SK-N-MC (cell line): ENCODE data around the gene RLN1.

Experiments
- DNase-seq: peaks from one replicate; pipeline ENCODE4 v3.0.0-alpha.2; 2011; ENCODE audit warnings: low read depth, low spot score
- H3K27ac ChIP-seq: fragments of 200-600 bp; sonication (generic); 2 replicates; pipeline ENCODE4 v1.5.1; 2016; ENCODE audit warnings: mixed run types
- H3K36me3 ChIP-seq: fragments of 200-600 bp; sonication (generic); 2 replicates; pipeline ENCODE4 v1.6.1; 2017; ENCODE audit warnings: antibody characterized with exemption, low read length, mixed read lengths; ENCODE audit not compliant: insufficient read depth
- H3K4me3 ChIP-seq: fragments of 200-600 bp; sonication (generic); 2 replicates; pipeline ENCODE4 v1.5.1; 2016
- H3K9ac ChIP-seq: fragments of 200-600 bp; sonication (generic); 2 replicates; pipeline ENCODE4 v1.8.0; 2017; ENCODE audit warnings: mixed run types, mixed read lengths; ENCODE audit not compliant: insufficient read length
- H3K9me3 ChIP-seq: fragments of 200-600 bp; sonication (generic); 2 replicates; pipeline ENCODE4 v1.6.1; 2017; ENCODE audit warnings: low read depth, mild to moderate bottlenecking, antibody characterized with exemption, low read length, moderate library complexity, mixed read lengths
- EZH2 ChIP-seq: fragments of 200-600 bp; sonication (generic); IDR thresholded peaks from one replicate; pipeline ENCODE4 v1.6.1; 2017; ENCODE audit warnings: antibody characterized with exemption
- FOXP2 ChIP-seq: optimal IDR thresholded peaks from 2 replicates; pipeline ENCODE3; 2011; ENCODE audit warnings: mild to moderate bottlenecking, moderate library complexity; ENCODE audit not compliant: insufficient read depth; ENCODE audit errors: extremely low read length, control extremely low read depth
- POLR2AphosphoS5 ChIP-seq: IDR thresholded peaks from 2 replicates; pipeline ENCODE4 v1.6.1; 2012; ENCODE audit warnings: mild to moderate bottlenecking, low read depth, low read length, borderline replicate concordance

The RLN1 gene

GRCh38 chr9:5301544-5301943, 38.1 kb downstream of the RLN1 start:
- no peak for DNase-seq

GRCh38 chr9:5292141-5292540, 47.5 kb downstream of the RLN1 start:
- no peak for DNase-seq
- Histone ChIP-seq H3K9ac (no peak overlapping the region), H3K9me3 (no peaks in the 10 kb centered on the region), H3K36me3 (no peaks in the 10 kb centered on the region), H3K4me3 (no peak overlapping the region), H3K27ac (no peak overlapping the region)
- TF ChIP-seq FOXP2, result no peak
- no peak for TF ChIP-seq EZH2
- no peak for TF ChIP-seq POLR2AphosphoS5

More at GRCh38 chr9:5301544-5301943, 38.1 kb downstream of the RLN1 start:
- Histone ChIP-seq H3K9ac (no peak overlapping the region), H3K27ac (no peak overlapping the region), H3K36me3 (no peaks in the 10 kb centered on the region), H3K4me3 (no peak overlapping the region), H3K9me3 (no peaks in the 10 kb centered on the region)
- no peak for TF ChIP-seq FOXP2
- TF ChIP-seq EZH2, result no peak
- TF ChIP-seq POLR2AphosphoS5, result no peak

- H3K27ac ChIP-seq, result no peak overlapping the region
- no peak for DNase-seq
- TF ChIP-seq FOXP2 (no peak), POLR2AphosphoS5 (no peak), EZH2 (no peak)
Measured at GRCh38 chr9:5288591-5288990, 51.1 kb downstream of the RLN1 start.

GRCh38 chr9:5286262-5286661, 53.4 kb downstream of the RLN1 start:
- H3K9me3 ChIP-seq, result no peaks in the 10 kb centered on the region
- no peaks in the 10 kb centered on the region for H3K36me3 ChIP-seq
- TF ChIP-seq POLR2AphosphoS5, result no peak
- no peak for TF ChIP-seq EZH2
- TF ChIP-seq FOXP2, result no peak
- H3K27ac ChIP-seq, result no peak overlapping the region
- no peak for DNase-seq
- H3K9ac ChIP-seq, result no peak overlapping the region
- no peak overlapping the region for H3K4me3 ChIP-seq

More at GRCh38 chr9:5288591-5288990, 51.1 kb downstream of the RLN1 start:
- Histone ChIP-seq H3K9ac (no peak overlapping the region), H3K36me3 (no peaks in the 10 kb centered on the region), H3K4me3 (no peak overlapping the region), H3K9me3 (no peaks in the 10 kb centered on the region)
